CD4-positive, alpha-beta T cell treated with Interferon gamma for 1 hour (primary cell): ENCODE results near the gene CD247.

ENCODE experiments used
- DNase-seq: peaks from one replicate; pipeline ENCODE4 v3.0.0-alpha.2; 2020

Gene CD247

DNA sequence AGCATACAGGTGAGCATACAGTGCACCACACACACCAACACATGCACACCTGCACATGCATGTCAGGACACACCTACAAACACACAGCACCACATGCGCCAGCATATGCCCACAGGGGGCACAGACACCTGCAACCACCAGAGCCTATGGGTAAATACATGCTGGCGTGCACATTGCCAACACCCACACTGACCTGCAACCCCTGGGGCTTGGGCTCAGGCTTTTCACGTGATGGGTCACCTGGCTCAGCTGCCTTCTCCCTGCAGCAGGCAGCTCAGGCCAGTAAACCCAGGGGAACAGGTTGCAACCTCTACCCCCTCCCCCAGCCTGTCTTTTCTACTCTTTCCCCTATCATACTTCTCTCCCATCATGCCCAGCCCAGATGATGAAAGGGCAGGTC lies 8.1 kb downstream of the CD247 start:
- no peak for DNase-seq

DNA sequence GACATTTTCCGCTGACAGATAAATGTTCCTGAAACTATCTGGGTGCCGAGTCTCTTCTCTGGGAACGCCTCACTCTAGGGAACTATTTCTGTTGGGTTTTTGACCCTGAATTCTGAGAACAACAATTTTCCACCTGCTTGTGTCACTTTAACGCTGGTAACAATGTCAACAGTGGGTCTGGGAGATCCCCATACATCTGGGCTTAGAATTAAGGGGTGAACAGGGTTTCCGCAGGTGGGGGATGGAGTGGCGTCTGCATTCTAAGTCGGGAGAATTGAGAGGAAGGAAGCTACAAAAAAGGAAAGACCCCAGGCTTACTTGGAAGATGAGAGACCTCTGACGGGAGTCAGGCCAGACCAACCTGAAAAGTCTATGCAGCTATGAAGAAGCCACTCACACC lies 8.7 kb downstream of the CD247 start:
- peak; percentile 28 for DNase-seq

DNA sequence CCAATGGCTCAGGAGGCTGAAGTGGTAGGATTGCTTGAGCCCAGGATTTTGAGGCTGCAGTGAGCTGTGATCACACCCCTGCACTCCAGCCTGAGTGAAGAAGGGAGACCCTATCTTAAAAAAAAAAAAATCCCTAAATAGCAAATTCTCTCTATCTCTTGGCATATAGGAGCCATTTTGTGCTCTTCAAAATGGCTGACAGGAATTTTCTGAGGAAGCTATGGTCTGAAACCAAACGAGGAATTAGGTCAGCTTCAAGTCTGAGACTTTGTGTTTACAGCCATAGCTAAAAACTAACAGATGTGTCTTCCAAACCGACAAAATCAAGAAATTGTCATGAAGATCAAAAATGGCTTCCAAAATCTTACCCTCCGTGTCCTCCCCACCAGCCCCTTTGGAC lies 10.6 kb downstream of the CD247 start:
- DNase-seq, result no peak

DNA sequence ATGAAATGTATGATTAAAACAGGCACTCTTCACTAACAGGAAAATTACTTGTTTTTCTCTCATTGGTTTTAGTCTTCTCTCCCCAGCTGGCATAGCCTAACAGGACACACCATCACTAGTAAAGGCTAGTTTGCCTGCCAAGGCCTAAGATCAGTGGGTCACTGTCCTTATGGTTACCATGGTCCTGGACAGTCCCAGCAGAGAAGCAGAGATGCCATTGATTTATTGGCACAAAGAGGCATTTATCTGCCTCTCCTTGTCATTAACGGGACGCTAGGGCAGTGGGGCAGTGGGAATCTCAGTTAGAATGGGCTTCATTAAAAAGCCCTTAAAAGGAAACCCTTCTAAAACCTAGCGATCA lies 13.9 kb downstream of the CD247 start:
- no peak for DNase-seq

DNA sequence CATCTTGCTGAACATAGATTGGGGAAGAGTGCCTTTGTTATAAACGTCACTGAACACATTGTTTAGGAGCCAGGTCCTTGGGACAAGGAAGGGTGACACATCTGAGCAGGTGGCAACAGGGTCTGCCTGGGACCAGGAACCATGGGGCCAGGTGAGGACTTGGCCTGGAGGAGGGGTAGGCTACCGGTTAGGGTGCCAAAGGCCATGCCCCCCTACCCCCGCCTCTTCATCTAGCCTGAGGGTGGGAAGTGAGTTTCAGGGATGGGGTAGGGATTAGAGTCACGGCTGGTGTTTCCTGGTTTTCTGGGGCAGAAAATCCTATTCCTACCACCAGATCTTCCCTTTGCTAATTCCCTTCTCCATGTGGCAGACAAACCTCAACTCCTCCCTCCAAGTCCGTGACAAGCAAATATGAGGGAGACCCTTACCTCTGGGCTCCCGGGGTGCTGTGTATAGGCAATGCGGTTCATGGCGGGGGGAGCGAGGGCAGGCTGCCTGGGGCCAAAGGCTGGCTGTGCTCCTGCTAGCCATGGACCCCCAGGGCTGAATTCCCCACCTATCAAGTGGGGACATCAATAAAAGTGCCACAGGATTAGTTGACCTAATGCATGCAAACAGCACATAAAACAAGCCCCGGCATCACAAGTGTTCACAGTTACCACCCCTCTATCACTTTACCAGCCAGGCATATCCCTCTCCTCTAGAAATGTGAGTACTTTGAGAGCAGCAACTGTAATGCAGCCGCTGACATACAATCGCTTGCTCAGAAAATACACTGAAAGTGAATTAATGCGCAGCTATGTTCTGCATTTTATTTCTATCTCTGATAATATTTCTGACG lies 14.5 kb downstream of the CD247 start:
- no peak for DNase-seq

DNA sequence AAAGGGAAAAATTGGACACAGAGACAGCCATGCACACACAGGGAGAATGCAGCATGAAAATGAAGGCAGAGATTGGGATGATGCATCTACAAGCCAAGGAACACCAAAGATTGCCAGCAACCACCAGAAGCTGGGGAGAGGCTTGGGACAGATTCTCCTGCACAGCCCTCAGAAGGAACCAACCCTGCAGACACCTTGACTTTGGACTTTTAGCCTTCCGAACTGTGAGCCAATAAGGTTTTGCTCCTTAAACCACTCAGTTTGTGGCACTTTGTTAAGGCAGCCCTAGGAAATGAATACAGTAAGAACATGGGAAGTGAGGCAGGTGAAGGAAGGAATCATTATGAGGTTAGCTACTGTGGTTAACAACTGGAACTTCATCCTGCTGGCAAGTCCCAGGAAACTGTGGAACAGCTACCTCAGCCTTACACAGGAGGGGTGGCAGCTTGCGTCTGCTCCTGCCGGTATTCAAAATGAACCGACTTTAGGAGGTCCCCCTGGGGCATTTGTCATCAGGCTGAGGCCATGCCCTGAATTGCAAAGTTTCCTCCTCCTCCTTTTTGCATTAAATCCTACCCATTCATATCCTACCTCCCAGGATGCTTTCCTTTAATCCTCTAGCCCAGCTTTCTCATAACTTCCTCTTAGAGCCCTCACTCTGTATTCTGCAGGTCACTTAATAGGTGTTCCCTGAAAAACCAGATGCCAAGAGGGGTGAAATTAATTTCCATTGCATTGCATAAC lies 15.4 kb downstream of the CD247 start:
- DNase-seq, result no peak

DNA sequence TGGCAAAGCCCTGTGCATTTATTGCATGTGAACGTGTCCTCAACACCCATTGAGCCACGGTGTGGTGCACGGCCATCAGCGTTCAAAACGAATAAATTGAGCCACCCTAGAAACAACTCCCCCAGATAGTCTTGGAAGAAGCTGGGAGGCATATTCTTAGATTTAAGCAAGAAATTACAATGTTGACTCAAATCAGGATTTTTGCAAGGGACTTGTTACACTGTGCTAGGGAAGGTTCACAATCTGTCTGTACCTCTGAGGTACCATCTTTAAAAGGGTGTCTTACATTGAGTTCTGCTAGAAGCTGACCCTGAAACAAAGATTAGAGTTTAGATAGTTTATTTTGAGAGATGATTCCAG lies 16.2 kb downstream of the CD247 start:
- no peak for DNase-seq

DNA sequence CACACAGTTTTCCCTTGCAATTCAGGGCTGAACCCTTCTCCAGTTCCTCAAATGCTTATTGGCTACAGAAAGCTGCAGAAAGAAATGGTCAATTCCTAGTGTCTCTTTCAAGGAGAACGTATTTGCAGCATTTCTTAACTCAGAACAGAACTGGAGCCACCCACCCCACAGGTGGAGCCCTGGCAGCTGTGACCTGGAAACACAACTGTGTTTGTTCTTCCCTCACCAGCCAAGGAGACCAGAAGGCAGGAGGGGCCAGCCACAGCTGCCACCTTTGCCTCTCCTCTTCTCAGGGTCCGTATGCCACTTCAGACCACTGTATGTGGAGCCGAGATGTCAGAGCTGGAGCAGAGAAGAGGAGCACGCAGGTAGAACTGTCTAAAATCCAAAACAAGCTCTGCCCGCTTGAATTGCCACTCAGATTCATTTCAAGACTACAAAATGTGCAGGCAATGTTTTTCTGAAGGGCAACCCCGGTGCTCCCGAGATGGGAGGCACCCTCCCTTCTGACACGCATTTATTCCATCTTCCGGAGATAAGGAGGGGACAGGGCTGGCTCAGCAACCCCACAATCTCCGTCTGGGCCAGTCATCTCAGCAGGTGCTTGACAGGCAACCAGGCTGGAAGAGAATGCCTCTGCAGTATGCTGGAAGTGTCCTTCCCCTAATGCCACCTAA lies 16.7 kb downstream of the CD247 start:
- no peak for DNase-seq

DNA sequence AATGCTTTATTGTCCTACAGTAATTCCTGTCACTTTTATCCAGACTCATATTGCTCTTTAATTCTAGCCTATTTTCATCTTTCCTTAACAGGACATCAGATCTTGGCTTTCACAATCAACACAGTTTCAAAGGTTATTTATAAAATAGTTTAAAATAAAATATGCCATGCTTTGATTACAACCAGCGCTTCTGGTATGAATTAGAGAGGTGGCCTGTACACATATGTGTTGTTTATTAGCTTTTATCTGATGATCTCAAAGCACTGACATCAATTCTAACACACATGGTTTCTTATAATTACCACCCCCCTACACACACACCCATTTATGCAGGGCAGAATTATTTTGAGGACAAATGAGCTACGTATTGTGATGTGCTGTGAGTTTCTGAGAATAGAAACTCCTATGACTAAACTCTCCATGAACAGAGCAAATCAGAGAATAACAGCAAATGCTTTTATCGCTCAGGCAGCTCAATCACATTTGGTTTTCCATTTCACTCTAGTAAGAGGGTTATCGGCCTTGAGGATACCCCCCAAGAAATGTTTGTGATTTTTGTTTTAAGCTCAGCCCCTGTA lies 18.0 kb downstream of the CD247 start:
- no peak for DNase-seq

DNA sequence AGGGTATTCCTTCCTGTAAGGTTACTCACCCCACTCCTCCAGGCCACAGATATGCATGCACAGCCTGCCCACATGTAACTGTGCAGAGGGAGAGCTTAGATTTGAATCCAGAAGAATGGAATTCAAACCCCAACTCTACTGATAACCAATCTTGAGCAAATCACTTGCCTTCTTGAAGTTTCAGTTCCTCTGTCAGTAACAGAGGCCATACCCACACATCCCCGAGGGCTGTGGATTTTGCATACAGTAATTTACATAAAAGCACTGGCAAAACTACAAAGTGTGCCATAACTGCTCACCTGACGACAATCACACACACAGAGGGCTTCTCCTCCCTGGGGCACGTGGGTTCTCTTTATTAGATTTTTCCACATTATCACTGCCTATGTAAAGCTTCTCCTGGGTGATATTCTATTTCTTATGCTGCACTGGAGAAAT lies 18.6 kb downstream of the CD247 start:
- peak; percentile 46 for DNase-seq

DNA sequence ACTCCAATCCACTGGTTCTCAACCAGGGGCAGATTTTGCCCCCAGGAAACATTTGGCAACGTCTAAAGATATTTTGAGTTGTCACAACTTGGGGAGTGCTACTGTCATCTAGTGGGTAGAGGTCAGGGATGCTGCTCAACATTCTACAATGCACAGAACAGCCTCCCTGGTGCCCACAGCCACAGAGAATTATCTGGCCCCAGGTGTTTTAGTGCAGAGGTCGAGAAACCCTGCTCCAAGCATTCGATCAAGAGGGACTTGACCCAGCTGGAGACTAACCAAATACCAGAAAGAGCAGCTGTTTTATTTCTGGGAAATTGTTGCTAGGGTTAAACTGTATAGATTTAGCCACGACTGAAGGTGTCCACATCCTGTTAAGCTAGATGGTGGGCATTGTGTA lies 19.2 kb downstream of the CD247 start:
- no peak for DNase-seq

DNA sequence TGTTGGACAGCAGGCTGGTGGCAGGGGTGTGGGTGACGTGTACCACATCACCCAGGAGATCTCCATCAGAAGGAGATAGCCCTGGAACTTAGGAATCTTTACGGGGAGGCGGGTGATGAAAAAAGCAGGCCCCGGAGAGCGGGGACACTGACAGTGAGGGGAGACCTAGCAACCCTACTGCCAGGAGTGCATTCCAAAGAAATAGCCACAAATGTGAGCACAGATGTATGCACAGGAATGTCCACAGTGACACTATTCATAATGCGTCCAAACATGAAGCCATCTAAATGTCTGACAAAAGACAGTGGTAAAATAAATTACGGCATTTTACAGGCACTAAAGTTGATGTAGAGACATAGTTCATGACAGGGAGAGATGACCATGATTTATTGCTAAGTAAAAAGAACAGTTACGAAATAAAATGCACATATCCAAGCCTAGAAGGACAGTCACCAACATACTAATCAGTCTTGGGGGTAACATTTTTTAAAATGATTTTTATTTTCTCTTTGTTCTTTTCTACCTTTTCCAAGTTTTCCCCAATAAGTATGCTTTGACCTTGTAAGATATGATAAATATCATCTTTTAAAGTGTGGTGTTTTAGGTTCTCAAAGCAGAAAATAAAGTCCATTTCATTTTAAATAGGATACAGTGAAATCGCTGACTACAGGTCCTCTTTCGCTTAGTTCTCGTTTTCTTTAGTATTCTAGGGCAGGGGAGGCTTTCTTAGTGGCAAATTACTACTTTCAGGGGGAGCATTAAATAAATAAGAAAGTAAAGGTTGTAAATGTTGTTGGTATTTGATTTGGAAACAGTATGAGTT lies 21.3 kb downstream of the CD247 start:
- DNase-seq, result no peak

DNA sequence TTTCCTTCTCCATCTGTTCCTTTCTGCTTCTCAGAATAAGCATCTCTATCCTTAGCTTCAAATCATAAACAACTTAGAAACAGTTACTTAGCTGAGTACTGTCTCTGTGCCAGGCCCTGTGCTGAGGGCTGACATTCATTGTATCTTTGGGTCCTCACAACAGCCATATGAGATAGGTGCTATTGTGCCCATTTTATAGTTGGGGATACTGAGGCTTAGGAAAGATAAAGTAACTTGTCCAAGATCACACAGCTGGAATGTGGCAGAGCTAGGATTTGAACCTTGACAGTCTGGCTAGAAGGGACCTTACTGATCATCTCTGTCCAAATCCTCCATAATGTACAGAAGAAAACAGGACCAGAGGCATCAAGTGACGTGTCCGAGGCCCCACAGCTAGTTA lies 25.0 kb downstream of the CD247 start:
- DNase-seq, result no peak

DNA sequence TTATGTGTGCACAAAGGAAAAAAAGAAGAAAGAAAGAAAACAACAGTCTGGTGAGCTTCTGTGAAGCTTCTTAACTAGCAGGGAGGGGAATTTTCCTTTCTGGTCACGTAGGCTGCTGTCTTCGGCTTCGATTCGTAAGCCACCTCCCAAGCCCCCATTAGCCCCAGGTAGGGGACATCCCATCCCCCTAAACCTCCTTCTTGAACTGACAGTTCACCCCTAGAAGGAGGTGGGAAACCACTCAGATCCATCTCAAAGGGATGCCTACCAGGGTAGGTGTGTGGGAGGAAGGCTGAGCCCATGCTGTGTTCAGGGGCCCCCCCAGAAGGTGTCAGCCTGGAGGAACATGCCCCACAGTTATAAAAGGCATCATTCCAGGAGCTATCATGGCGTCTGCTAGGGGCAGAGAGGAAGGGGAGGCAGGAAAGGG lies 25.8 kb downstream of the CD247 start:
- peak; percentile 39 for DNase-seq

DNA sequence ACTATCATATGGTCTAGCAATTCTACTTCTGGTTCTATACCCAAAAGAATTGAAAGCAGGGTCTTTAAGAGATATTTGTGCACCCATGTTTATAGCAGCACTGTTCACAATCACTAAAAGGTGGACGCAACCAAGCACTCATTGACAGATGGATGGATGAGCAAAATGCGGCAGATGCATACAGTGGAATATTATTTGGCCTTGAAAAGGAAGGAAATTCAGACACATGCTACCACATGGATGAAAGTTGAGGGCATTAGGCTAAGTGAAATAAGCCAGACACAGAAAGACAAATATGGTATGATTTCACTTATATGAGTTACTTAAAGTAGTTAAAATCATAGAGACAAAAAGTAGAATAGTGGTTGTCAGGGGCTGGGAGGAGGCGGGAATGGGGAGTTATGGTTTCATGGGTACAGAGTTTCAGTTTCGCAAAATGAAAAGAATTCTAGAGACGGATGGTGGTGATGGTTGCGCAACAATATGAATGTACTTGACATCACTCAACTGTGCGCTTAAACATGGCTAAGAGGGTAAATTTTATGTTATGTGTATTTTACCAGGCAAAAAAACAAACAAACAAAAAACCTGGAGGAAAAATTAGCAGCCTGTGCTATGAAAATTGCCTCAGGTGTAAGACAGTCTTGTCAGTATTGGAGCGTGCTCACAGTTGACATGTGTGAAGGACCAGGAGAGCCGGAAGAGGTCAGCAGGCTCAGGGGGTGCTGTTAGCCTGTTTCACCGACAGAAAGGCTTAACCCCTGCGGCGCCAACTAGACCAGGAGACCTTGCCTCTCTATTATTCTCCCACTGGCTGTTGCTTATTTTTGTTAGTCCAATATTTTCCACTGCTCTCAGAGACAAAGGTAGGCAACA lies 26.5 kb downstream of the CD247 start:
- DNase-seq, result no peak

DNA sequence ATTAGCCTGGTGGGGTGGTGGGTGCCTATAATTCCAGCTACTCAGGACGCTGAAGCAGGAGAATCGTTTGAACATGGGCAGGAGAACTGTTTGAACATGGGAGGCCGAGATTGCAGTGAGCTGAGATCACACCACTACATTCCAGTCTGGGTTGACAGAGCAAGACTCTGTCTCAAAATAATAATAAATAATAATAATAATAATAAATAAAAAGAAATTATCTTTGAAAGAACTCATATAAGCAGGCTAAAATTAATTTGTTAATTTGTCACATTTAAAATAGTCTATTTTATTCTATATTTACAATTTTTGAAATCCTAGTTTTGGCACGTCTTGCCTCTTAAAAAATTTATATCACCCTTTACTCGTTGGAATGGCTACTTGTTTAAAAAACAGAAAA lies 27.6 kb downstream of the CD247 start:
- DNase-seq, result no peak

DNA sequence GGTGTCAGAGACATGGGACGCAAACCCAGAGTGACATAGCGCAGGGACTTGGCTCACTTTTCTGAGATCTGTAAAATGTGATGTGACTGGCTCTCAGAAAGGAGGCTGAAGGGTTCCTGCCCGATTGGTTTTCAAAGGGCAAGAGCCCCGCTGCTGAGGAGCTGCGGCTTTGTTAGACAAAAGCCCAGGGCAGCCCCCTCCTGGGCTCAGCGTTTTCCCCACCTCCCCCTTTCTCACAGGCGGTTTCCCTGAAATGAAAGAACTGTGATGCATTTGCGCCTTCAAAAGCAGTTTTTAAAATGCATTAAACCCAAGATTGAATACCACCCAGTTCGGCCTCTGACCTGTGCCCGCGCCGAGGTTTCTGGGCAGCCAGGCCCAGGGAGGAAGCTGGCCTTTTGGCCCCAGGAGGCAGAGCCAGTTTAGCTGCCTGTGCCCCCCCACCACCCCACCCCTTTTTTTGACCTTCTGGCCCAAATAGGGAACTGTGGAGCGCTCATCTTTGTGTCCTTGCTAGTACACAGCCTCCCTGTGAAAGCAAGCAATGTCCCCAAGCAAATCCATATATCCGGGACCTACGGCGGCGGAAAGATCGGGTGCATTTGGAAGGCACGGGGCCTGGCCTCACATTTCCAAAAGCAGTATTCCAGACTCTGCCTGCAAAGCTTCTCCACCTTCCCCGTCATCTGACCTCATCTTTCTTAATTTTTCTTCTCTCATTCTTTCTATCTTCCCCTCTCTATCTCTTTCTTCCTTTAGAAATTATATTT lies 28.6 kb downstream of the CD247 start:
- DNase-seq, result peak; percentile 71

DNA sequence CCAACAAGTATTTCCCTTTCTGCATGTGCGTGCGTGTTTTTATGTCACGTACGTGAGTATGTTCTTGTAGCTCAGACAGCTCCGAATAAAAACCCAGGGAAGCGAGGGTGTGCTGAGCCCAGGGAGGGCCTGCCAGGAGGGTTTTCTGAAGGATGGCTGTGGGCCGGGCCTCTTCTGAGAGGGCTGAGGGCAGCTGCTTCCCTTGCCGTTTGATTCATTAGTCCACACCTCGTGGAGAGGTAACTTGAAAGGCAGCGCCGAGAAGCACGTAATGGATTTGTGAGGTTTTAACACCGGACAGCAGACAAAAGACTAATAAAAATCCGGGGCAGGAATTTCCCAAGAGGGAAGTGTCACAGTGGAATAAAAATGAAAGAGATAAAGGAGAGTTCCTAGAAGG lies 29.5 kb downstream of the CD247 start:
- no peak for DNase-seq

DNA sequence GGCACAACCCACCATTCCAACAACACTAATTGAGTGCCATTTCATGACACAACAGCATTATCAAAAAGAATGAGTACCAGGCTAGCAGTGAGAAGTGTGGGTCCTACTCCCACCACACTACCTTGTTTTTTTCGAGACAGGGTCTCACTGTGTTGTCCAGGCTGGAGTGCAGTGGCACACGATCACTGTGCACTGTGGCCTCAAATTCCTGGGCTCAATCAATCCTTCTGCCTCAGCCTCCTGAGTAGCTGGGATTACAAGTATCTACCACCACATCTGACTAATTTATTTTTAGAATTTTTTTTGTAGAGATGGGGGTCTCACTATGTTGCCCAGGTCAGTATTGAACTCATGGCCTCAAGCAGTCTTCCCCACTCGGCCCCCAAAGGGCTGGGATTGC lies 30.7 kb downstream of the CD247 start:
- no peak for DNase-seq

DNA sequence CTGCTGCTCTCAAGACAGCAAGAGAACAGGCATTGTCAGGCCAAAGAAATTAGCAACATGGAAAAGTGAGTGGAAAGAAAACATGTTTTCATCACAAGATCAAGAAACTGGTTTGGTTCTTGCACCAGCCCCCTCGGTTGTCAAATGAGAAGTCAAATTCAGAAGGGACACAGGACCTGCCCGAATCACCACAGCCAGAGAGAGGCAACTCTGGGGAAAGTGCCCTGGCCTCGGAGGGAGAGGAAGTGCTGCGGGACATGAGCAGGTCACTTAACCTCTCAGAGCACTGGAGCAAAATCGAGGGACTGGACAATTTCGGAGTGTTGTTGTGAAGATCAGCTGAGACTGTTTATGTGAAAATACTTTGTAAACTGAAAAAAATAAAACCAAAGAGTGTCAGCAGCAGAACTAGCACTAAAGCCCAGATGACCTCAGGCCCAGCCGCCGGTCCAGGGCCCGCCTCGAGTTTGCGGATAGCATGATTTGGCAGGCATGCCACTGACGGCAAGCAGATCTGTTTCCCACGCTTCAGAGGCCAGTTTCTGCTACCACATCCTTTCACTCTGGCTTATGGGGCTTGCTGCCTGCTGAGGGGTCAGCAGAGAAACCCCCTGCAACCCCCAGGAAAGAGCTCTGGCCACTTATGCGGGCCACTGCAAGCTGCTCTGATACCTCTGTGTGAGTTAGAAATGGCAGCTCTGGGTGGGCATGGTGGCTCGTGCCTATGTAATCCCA lies 32.1 kb downstream of the CD247 start:
- DNase-seq, result peak; percentile 40
